AG09319 (cell line): ENCODE measurements around the gene RNF103.
A peak's percentile ranks its signal among the peaks of the same experiment; 100 is the strongest.

Source experiments
- DNase-seq: peaks from one replicate; pipeline ENCODE4 v3.0.0-alpha.2; 2010; ENCODE audit warnings: low read depth; ENCODE audit errors: extremely low read depth
- TF ChIP-seq, protein P1 (sequence below): IDR thresholded peaks from 2 replicates; pipeline ENCODE4 v1.5.1; 2011; ENCODE audit warnings: low read depth, mild to moderate bottlenecking, inconsistent platforms, low read length, moderate library complexity

Gene RNF103

DNA sequence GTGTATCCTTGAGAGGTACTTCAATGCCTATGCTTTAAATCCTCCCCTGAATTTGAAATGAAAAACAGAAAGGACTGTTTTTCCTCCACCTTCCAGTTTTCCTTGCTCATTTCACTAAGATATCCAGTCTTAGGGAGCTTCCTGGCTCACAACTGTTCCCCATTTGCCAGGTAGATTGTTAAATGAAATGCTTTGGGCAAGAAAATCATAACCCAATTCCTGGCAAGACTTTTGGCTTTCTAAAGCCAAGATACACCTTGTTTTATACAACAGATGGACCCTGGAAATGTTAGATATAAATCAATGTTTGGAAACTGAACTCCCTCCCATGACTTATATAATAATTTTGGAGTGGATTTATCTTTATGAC is 56.9 kb downstream of the RNF103 start:
- TF ChIP-seq, protein P1, sequence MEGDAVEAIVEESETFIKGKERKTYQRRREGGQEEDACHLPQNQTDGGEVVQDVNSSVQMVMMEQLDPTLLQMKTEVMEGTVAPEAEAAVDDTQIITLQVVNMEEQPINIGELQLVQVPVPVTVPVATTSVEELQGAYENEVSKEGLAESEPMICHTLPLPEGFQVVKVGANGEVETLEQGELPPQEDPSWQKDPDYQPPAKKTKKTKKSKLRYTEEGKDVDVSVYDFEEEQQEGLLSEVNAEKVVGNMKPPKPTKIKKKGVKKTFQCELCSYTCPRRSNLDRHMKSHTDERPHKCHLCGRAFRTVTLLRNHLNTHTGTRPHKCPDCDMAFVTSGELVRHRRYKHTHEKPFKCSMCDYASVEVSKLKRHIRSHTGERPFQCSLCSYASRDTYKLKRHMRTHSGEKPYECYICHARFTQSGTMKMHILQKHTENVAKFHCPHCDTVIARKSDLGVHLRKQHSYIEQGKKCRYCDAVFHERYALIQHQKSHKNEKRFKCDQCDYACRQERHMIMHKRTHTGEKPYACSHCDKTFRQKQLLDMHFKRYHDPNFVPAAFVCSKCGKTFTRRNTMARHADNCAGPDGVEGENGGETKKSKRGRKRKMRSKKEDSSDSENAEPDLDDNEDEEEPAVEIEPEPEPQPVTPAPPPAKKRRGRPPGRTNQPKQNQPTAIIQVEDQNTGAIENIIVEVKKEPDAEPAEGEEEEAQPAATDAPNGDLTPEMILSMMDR: no peak
- DNase-seq: no peak

DNA sequence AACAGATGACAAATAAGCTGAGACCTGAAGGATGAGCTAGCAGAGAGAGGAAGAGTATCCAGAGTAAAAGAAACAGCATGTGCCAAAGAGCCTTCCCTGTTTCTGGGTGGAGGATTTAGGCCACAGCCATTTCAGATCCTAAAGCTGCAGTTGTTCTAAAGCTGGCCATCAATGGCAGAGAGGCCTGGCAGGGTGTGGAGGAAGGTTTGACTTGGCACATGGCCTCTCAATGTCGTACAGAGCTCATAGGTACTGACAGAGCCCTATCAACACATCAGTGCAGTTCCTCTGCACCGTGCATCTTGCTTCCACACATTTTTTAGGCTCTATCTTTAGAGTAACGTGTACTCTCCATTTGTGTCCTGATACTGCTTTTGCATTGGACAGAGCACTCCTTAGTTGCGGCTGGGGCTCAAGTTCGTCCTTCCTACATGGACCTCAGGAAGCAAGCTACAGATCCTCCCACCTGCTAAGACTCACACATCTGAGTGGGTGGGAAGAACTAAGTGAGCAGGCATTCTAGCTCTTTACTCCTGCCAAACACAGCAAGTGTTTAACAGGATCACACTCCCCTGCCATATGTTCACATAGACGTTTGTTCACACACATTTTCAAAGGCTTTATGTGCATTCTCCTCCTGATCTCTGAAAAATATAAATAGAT is 57.4 kb downstream of the RNF103 start:
- TF ChIP-seq, protein P1: no peak
- DNase-seq: no peak

DNA sequence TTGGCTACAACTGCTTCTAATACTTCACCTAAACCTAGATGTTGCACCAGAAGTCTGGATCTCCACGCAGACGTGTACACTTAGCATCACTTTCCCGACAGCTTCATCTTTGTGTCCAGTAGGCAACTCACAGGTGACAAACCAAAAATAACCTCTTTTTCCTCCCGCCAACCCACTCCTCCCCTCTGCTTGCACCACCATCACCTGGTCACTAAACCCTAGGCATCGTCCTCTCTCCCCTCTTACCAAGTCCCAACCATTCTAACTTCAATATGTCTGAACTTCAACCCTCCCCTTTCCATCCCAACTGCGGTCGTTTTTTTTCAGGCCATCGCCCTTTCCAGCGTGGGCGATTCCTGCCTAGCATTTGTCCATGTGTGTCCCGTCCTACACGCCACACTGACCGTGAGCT is 60.0 kb downstream of the RNF103 start:
- TF ChIP-seq, protein P1: no peak
- DNase-seq: no peak

DNA sequence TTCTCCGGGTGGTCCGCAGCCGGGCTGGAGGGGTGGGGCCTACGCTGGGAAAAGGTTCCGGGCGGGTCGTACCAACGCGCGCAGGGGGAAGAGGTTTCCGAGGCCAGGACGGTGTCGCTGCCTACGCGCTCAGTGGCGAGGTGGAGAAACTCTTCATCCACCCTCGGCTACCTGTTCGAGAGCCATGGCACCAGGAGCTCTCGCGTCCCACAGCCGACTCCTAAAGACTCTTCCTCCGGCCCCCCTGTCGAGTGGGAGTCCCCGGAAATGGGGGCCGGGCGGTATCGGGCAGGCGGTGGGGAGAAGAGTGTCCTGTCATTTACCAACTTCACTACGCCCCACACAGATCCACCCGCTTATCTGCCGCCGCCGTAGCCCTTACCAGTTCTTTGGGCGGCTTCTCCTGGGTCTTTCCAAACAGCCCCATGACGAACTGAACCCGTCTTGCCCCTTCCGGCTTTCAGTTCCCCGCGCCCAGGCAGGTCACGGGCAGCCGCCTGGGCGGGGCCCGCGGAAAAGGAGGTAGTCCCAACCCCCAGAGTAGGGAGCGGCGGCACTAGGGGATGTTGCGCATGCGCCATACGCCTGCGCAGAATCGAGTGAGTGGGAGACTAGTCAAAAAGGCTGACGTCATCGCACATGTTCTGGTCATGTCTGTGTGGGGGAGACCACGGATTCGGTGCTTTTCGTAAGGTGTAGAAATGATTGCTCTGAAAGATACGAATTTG is 60.6 kb downstream of the RNF103 start, which contains the start of gene CHMP3:
Gene CHMP3 (minus strand): TSS at position 522 of the 728 bp plus-strand sequence. CDS start 95 bp downstream, at position 427.
- TF ChIP-seq, protein P1: no peak
- DNase-seq: peak; percentile 93

DNA sequence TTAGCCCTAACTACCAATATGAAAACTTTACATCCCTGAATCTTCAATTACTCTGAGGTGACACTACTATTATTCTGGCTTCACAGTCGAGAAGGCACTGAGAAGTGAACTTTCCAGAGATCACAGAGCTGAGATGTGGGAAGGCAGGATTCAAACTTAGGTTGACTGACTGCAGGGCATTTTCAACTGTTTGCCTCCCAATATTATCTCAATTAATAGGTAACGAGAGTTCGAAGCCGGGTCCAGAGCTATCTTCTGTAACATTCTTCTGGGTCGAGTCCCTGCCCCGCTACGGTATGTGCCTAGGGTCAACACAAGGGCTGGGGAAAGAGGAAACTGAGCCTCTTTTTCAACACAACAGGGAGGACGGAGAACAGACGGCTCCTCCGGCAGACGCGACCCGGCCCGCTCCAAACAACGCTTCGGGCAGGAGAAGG is 61.2 kb downstream of the RNF103 start:
- TF ChIP-seq, protein P1: no peak
- DNase-seq: no peak

DNA sequence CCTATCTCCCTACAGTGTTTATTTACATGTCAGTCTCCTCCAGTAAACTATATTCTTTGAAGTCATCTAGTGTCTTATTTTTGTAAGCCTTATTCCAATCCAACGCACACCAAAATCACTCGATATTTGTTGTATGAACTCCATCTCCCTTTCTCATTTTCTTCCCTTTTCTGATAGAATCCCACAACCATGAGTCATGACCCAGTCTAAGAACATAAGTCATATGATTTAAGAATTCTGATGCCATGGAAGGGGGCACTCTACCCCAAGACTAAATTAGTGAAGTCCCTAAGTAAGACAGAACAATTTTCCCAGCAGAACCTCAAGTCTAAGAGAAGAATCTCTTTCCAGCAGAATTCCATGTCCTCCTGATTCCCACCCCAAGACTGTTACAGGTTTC is 65.8 kb downstream of the RNF103 start:
- no peak for DNase-seq
- TF ChIP-seq, protein P1: no peak

DNA sequence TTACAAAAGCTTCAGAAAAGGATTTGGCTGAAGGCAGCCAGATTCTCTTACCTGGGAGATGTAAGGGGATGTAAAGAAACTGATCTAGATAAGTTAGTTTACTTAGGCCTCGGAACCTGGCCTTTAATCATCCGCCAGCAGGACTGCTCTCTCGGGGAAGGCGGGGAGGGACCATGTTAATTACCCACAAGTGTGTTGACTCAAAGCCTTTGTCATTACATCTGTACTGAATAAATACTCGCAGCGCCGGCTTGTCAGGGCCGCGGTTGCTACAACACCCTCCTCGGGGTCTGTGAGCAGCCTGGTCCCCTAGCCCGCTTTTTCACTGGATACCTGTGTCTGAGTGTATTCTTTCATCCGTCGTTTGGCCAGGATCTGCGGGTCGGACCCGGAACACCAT is 67.2 kb downstream of the RNF103 start:
- DNase-seq: no peak
- TF ChIP-seq, protein P1: no peak
